Right hindlimb (tissue), 1 donor: ENCODE results near the gene WDR1.
"Not testable (repeated sequence)": the region's sequence is repeated elsewhere in the genome, so short reads cannot be mapped to it uniquely, and the experiment has no call there.

Source experiments
- DNase-seq: peaks from one replicate; pipeline ENCODE4 v3.0.0-alpha.2; 2018

The WDR1 gene

DNA sequence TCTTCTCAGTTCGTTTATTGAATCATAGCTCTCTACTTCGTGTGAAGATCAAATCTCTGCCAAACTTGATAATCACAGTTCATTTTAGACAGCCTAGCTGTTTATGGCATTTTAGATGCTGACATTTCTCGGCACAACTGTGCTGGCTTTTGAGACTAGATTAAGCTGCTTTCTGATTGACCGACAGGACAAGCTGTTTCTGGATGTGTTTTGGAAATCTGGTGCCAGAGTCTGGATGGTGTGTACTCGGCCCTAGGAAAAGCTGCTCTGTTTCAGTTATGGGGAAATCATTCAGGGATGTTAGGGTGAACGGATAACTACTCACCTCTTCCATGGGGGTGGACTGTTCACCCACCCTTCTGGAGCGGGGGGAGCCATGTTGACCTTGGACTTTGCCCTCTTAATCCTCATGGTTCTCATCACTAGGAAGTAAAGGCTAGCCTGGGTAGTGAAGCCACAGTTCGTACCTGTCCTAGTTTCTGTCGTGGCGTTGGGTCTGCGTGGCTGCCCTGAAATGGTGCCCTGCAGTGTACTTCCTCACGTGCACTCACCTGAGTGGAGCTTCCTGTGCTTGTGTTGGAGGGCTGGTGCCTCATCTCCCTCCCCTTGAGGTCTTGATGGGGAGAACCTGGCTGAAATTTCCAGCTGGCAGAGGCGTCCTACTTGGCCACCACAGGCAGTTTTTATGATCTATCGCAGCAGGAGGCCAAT is 13.7 kb upstream of the WDR1 start:
- no peak for DNase-seq

DNA sequence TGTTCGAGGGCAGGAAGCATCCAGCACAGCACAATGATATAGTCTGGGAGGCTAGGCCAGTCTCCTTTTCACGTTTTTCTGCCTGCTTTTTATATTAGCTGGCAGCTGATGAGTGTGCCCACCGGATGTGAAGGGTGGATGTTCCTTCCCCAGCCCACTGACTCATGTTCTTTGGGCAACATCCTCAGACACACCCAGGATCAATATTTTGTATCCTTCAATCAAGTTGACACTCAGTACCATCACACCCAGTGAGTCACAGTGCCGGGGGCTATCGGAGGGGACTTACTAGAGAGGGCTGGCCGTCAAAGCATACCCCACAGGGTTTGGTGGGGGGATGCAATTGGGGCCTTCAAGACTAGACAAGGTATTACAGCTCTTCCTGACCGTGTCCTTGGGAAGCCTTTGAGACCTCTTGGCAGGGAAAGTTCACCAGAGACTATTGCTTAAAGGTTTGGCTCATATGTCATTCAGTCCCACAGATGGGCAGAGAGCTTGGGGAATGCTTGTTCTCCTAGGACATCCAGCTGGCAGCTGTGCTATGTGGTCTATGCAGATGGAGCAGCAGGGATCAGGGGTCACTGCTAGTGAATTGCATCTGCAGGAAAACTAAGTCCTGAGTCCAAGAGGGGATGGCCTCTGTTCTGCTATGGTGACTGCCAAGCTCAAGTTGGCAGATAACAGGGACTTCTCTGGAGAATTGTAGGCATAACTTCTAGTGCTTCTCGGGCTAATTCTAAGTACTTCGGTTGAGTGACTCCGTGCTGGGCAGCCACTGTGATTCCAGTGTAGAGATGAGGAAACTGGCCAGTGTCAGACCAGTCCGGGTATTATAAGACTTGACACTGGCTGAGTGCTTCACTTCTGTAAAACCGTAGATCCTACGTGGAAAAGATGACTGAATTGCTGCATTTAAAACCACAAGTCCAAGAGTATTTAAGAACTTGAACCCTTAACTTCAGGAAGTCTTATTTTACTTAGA is 12.9 kb upstream of the WDR1 start:
- DNase-seq: no peak

DNA sequence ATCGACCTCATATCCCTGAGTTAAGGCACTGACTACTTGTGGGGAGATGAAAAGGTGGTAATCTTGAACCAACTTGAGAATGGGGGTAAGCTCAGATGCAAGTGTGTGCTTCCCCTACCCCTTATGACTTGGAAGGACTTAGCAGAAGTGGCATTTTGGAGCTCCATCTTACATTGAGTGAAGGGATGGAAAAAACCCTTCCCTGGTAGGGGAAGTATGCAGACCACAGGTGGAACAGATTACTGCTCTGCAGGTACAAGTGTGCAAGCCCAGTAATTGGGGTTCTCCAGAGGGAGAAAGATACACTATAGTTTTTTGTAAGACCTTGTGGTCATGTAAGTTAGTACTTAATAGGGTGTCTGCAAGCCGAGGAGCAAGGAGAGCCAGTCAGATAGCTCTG is 12.2 kb upstream of the WDR1 start:
- DNase-seq: no peak

DNA sequence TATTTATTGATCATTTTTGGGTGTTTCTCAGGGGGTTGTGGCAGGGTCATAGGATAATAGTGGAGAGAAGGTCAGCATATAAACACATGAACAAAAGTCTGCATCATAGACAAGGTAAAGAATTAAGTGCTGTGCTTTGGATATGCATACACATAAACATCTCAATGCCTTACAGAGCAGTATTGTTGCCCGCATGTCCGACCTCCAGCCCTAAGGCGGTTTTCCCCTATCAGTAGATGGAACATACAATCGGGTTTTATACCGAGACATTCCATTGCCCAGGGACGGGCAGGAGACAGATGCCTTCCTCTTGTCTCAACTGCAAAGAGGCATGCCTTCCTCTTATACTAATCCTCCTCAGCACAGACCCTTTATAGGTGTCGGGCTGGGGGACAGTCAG is 10.9 kb upstream of the WDR1 start:
- not testable (repeated sequence) for DNase-seq

- no peak for DNase-seq
Measured at GRCh38 chr4:10124167-10124930, 7.8 kb upstream of the WDR1 start.

DNA sequence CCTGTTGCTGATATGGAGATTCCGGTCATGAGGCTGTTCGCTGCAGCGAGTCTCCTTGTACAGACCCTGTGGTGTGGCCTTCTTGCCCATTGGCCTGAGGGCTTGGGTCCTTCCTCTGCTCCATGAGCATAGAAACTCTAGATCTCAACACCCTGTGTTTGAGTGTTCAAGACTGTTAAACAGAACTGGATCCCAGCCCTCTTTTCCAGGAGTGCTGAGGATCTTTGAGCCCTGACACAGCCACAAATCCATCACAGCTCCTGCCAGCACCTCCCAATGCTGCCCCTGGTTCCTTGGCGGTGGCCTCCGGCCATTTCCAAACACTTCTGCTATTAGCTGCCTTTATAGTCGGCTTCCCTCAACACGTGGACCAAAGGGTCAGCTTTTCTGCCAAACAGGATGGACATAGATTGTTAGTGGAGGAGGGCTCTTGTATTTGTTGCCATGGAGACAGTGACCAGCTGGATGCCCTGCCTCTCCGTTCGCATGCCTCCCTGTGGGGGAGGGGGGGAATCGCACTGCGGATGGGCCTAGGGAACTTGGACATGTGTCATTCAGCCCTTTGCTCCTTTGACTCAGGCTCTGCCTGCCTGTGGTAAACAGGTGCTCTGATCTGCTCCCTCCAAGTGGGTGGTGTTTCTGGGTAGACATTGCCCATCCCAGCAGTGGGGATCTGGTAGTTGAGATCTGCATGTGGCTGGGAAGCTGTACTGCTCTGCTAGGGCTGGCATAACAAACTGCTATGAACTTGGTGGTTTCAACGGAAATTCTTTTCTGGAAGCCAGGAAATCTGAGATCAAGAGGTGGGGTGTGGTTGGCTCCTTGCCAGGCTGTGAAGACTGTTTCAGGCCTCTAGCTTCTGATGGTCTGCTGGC is 6.9 kb upstream of the WDR1 start:
- DNase-seq: peak; percentile 57

DNA sequence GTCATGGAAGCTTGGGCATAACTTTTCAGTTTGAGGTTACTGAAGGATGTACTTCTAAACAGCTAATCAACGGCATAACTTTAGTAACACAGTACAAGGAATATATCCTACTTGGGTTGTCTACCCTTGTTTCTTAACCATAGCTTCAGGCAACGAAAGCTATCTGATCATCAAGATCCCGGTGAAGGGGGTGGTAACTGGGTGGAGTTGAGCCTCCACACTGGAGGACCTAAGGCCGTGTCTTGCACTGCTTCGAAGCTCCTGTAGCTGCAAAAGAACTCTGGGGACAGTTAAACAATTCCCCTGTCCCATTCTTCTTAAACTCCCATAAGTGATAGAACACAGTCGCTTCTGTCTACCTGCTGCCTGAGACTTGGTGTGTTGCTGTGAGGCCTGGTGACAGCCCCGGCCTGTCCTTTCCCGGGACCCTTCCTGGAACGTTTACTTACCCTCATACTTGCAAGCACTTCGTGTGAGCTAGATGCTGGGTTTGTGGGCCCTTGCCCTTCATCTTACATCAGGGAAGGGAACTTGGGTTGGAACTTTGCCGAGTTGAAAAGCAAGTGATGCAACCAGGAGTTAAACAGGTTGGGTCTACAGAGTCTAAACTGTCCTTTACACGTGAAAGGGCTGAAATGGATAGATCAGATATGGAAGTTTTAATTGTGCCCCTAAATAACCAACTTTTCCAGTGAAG is 5.8 kb upstream of the WDR1 start:
- DNase-seq: no peak

DNA sequence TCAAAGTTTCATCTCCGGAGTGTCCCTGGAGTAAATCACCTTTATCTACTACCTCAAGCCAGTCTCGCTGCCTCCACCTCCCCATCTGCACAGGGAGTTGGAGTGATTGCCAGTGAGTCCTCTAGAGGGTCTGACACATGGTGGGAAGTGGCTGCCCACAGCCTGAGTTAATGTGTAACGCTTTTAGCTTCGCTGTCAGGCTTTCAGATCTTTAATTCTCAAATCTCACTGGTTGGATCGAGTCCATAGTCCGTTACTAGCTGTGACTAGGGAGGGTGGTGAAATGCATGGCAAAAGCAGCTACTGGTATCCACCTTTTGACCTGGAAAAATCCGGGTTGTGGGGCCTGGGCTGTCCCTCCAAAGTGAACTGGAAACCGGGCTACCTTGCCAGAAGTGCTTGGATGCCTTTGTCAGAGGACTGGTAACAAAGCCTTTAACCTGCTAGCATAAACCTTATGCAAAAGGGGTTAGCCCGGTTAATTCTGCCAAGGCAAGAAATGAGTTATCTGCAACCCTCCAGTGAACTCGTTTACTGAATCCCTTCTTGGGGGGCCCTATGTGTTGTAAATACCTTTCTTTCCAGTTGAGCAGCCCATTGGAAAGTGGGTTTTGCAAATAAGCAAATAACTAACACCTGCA is 5.1 kb upstream of the WDR1 start:
- DNase-seq: no peak

DNA sequence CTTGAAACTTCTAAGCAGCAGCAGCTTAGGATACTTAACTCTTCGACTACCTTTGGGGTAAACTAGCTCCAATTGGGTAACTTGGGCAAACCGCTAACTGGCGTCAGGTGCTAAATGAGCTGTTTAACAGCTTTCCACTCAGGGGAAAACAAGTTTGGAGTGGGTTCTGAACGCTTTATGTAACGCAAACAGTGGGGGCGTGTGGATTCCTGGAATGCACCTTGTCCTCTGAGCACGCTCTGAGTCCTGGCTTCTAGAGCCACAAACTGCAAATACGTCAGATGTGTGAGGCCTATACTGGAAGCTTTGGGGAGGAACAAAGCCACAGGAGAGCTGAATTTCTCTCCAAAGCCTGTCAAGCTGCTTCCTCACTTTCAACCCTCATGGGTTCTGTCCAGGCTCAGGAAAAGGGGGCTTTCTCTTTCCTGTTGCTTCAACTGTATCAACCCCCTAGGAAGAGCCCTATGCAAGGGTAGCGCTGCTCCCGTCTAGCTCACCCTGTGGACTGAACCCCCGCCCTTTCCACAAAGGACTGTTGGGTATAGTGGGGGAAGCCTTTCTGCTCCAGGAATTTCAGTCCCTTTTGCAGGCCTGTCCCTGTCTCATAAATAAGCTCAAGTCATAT is 4.5 kb upstream of the WDR1 start:
- DNase-seq: no peak

DNA sequence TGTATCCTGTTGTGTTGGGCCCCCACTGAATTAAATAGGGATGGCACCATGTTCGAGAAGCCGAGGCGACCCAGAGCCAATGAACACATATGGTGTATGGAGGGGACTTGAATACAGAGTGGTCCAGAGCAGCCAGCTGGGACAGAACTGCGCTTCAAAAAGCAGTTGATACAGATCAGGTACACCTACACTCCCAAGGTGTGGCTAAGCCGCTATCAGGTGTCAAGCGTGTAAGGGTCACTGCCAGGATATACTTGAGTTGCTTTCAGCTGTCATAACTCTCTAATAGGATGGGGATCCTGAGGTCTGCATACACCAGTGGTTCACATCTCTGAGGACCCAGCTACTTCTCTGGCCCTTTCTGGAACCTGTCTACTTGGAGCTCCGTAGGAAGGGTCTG is 3.2 kb upstream of the WDR1 start:
- no peak for DNase-seq

GRCh38 chr4:10119278-10119677 is 2.7 kb upstream of the WDR1 start:
- no peak for DNase-seq

GRCh38 chr4:10118048-10119004 is 1.7 kb upstream of the WDR1 start:
- DNase-seq: no peak

DNA sequence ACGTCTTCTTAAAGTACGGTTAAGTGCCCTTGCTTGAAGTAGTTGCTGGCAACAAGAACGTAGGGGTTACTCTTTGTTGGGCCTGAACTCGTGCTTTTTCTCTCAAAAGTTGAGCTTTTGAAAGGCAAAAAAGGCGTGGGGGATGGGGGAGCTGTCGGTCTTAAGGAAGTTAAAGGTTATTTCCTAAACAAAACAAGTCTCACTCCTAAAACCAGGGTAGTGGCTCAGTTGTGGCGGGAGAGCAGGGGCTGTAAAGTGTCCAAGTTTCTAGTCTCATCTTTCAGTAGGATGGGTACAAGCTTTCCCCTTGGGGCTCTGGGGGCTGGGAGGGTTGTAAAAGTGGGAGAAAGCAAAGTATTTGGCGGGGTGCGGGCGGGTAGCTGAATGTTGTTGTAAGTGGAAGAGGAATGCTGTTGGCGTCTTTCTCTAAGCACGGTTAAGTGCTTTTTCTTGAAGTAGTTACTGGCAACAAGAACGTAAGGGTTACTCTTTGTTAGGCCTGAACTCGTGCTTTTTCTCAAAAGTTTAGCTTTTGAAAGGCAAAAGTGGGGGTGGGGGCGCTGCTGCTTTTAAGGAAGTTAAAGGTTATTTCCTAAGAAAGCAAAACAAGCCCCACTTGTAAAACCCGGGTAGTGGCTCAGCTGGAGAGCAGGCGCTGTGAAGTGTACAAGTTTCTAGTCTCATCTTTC is 904 bp upstream of the WDR1 start:
- peak; percentile 72 for DNase-seq

DNA sequence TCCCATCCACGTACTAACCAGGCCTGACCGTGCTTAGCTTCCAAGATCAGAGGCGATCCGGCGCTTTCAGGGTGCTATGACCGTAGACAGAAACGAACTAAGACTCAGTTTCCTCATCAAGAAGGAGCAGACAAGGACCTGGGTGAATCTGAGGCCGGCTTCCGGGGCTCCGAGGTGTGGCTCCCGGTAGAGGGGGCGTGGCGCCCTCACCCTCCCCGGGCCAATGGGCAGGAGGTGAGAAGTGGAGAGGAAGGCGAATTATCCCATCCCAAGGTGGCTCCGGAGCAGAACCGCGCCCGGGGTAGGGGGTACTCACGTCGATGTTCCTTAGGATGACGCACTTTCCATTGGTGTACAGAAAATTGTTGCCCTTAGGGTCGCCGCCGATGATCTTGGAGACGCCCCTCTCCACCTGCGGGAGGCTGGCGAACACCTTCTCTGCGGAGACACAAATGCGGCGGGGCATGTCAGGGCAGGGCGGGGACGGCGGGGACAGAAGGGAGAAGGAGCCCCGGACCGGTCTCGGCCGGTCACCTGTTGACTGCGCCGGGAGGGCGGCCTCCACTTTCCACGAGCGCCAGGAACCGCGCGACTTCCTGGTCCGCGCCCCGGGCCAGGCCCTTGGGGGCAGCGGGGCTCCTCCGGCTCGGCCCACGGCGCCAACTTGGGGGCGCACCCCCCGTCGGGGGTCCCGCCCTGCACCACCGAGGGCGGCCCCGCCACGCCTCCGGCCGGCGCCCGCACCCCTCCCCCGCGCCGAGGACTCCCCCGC is 616 bp downstream of the WDR1 start:
- DNase-seq: peak; percentile 59

GRCh38 chr4:10115271-10115796 is 1.3 kb downstream of the WDR1 start:
- no peak for DNase-seq

DNA sequence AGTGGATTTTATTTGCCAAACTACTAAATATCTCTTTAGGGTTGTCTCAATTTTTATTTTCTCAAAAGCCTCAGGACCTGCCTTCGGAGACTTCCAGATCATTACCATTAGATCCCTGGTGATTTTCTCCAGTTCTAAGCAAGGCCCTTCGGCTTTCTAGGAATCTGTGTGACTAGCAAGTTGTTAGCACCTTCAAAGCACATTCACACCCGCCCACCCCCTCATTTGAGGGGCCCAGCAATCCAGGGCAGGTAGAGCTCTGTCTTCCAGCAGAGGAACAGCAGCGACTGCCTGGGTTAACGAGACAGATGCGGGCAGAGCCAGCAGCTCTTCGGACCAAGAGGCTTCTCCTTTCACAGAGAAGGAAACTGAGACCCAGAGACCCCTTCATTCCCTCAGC is 2.0 kb downstream of the WDR1 start:
- no peak for DNase-seq

DNA sequence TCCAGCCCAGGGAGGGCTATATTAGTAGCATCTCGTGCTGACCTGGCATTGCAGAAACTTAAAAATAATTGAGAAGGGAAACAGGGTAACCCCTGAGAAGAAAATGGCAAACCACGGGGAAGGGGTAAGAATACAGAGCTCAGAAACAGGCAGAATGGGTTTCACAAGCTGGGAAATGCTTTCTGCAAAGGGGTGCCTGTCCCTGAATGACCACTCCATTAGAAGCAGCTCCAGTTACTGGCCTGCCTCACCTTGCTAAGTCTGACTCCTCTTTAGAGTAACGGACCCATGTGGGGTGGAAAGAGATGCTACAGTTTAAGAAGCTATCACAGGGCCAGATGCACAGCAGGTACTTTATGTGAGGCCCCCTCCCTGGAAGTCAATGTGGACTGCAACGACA is 2.5 kb downstream of the WDR1 start:
- no peak for DNase-seq
